Testis (tissue), 2 donors: Measurements from ENCODE around the gene KCNIP1.

Experiments
- CTCF ChIP-seq, 3 experiments: fragments of 450-650 bp in 2 of 3; fragments of 200-600 bp in 1 of 3; sonication (generic) in 1 of 3; IDR thresholded peaks; one replicate each; pipeline ENCODE4 v1.5.1; 2016 to 2019; ENCODE audit warnings: antibody characterized with exemption in 3 of 3, mild to moderate bottlenecking in 2 of 3, moderate library complexity in 1 of 3
- POLR2A ChIP-seq: fragments of 450-650 bp; IDR thresholded peaks from one replicate; pipeline ENCODE4 v1.6.1; 2017; ENCODE audit warnings: antibody characterized with exemption, mild to moderate bottlenecking, moderate library complexity

- TF ChIP-seq CTCF (IDR thresholded peaks at IDR 0.05) = no peak
- TF ChIP-seq POLR2A = no peak
Observed at GRCh38 chr5:170752257-170753215, 248.7 kb downstream of the KCNIP1 start.
